ENCODE results near the gene PCBP4. TPM values are rescaled to one million over a fixed set of nuclear protein-coding genes. Genes with fewer than 3 reads are reported as not detected.
A peak's percentile ranks its signal among the peaks of the same experiment; 100 is the strongest.
"Not testable (repeated sequence)": the region's sequence is repeated elsewhere in the genome, so short reads cannot be mapped to it uniquely, and the experiment has no call there.

Gene PCBP4
- total RNA-seq, 1 donor from 2014 or later: 69.4 TPM

DNA sequence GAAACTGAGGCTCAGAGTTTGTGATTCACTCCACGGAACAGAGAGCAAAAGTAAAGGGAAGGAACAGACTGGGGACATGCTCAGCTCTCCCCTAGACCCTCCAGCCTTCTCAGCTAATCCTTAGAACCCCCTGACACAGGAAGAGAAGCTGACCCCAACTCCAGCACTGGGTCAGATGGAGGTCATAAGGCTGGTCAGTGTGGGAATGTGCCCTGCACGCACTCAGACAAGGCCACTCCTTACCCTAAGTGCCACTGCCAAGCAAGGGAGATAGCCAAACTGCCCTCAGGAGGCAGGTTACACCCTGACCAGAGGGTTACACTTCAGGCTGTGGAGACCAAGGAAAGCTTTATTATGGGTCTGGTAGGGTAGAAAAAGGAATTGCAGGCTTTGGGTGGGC is 27.3 kb upstream of the PCBP4 start:
- no peak for DNase-seq (ENCODE audit: low read depth)

DNA sequence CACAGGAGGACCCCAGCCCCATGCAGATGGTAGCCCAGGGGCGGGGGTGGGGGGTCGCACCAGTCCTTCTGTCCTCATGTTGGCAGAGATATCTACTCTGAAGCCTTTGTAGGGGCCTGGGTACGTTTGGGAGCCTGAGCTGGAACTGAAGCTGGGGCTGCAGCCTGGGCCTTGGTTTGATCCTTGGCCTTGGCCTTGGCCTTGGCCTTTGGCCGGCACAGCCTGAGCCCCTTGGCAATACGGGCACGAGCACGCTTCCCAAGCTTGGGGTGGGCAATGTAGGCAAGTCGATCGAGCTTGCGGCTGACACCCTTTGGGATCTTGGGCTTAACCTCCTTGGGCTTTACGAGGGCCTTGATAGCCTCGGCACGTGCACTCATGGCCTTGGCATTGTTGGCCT is 26.4 kb upstream of the PCBP4 start:
- DNase-seq (ENCODE audit: low read depth): not testable (repeated sequence)

DNA sequence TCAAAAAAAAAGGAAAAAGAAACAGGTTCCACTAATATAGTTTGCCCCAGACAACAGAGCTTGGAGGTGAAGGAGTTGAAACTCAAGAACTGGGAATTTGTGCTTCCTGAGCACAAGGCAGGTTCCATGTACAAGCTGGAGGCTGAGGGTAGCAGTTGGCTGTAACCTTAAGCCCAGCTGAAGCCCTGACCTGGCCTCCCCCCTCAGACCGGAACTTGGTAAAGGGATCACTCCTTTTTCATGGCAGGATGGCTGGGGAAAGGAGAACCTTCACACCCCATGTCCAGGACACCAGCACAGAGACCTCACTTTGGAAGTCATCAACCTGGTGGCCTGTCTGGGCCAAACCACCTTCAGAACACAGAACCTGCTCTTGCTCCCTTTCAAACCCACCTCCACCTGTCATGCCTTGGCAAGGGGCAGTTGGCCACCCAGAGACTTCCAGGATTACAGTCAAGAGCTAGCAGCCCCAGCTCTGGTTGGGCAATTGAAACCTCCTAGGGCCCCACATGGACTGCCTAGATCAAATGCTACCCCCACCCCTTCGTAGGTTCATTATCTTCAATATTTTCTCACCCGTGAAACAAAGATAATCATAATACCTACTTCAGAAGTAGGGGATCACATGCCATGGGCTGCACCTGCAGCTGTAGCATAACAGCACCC is 24.9 kb upstream of the PCBP4 start:
- DNase-seq (ENCODE audit: low read depth): no peak

DNA sequence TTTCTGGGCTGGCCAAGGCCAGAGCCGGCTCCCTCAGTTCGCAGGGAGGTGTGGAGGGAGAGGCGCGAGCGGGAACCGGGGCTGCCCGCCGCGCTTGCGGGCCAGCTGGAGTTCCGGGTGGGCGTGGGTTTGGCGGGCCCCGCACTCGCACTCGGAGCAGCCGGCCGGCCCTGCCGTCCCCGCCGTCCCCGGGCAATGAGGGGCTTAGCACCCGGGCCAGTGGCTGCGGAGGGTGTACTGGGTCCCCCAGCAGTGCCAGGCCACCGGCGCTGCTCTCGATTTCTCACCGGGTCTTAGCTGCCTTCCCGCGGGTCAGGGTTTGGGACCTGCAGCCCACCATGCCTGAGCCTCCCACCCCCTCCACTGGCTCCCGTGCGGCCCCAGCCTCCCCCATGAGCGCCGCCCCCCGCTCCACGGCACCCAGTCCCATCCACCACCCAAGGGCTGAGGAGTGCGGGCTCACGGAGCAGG is 23.3 kb upstream of the PCBP4 start:
- DNase-seq (ENCODE audit: low read depth): not testable (repeated sequence)

DNA sequence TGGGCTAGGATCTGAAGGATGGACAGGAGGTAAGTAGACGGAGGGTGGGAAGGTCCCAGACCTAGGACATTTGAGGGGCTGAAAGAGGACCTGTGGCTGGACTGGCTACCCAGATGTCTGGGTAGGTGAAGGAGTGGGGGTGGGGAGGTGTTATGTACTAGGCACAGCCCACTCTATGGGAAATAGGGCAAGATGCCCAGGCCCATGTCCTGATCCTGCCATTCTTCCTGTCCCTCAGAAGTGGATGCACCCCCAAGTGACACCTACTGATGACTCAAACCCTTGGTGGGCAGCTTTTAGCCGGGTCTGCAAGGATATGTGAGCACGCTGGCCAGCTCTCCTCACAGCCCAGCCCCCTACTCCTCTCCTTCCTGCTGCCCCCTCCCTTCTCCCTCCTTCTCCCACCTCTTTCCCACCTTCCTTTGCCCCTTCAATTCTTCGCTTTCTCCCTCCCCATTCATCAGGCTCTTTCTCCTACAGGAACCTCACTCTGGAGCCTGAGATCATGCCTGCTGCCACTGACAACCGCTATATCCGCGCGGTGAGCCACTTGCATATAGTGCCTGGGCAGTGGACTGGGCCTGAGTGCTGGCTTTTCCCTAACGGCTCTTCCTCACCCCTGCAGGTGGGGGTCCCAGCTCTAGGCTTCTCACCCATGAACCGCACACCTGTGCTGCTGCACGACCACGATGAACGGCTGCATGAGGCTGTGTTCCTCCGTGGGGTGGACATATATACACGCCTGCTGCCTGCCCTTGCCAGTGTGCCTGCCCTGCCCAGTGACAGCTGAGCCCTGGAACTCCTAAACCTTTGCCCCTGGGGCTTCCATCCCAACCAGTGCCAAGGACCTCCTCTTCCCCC is 21.3 kb upstream of the PCBP4 start:
- no peak for DNase-seq (ENCODE audit: low read depth)

DNA sequence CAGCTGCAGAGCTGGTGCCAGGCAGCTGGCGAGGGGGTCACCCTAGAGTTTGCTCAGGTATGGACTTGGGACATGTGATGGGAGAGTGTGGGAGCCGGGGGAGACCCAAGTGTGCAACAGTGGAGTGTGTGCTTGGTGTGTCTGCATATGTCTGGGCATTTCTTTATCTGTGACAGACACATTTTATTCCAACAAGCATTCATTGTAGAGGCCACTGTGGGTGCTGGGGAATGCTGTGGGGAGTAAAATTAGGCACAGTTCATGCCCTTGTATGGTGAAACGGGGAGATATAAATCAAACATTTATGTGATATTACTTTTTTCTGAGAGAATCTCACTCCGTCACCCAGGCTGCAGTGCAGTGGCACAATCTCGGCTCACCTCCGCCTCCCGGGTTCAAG is 20.3 kb upstream of the PCBP4 start:
- DNase-seq (ENCODE audit: low read depth): no peak

DNA sequence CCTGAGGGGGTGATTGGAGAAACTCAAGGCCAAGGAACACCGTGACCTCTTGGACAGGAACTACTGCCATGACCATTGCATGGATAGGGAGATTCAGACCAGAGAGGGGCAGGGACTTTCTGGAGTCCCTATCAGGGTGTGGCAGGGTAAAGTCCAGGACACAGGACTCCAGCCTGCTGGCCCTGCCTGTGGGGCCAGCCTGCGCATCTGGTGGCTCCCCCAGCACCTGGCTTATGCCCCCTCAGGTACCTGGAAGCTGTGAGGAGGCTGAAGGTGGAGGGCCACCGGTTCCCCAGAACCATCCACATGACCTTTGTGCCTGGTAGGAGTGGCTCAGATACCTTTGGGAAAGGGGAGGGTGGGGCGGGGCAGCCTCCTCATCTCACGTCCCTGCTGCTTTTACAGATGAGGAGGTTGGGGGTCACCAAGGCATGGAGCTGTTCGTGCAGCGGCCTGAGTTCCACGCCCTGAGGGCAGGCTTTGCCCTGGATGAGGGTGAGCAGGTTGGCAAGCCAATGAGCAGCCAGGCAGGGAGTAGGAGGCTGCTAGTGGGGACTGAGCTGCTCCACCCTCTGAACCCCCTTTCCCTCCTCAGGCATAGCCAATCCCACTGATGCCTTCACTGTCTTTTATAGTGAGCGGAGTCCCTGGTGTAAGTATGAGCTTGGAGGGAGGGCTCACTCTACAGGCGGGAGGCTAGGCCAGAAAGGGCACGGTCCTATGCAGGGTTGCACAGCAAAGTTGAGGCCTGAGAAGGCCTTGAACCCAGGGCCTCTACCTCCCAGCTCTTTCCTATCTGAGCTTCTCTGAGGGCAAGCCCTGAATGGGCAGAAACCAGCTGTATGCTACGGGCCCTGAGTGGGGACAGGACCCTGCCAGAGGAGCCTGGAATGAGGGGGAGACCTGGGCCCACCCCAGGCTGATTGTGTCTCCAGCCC is 19.0 kb upstream of the PCBP4 start:
- no peak for DNase-seq (ENCODE audit: low read depth)

DNA sequence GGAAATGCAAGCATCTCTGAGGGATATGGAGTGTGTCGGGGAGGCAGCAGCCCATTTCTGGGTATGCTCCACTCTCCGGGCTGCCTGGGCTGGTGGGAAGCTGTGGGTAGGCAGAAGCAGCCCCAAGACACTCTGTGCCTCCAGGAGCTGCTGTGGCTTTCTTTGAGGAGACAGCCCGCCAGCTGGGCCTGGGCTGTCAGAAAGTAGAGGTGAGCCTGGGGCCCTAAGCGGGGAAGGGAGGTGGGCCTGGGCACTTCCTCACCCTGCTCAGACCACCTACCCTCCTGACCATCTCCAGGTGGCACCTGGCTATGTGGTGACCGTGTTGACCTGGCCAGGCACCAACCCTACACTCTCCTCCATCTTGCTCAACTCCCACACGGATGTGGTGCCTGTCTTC is 17.8 kb upstream of the PCBP4 start:
- DNase-seq (ENCODE audit: low read depth): no peak

DNA sequence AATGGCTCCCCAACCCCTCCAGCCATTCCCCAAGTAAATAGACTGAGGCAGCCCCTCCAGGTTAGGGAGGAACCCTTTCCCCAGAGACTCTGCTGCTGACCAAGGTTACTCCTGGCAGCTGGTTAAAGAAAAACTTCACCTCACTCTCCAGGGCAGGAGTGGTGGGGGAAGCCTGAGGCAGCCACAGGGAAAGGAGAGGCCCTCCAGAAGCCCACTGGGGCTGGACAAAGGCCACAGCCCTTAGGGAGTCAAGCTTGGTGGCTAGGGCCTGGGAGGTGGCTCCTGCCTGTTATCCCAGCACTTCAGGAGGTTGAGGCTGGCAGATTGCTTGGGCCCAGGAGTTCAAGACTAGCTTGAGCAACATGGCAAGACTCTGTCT is 17.0 kb upstream of the PCBP4 start:
- DNase-seq (ENCODE audit: low read depth): no peak

DNA sequence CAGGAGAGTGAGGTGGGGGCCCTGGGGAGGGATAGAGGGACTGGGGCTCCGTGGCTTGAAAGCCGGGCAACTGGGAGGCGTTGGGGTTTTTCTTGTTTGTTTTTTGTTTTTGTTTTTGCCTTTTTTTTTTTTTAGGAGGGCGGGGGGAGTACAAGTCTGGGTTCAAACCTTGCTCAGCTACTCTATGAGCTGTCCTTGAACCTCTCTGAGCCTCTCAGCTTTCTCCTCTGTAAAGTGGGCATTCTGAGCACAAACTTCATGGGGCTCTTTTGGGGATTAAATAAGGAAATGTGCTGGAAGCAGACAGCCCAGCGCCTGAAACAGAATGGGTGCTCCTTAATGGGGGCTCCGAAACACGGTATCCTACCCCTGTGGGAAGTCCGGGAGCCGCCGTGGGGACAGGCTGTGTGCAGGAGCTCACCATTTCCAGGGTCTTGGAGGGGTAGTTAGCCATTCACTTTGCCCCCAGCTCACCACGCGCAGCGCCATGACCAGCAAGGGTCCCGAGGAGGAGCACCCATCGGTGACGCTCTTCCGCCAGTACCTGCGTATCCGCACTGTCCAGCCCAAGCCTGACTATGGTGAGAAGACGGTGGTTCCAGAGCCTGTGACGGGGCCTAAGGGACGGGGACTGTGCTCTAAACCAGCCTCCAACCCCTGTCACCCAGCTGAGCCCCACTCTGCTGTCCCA is 16.5 kb upstream of the PCBP4 start:
- peak; percentile 13 for DNase-seq (ENCODE audit: low read depth)

DNA sequence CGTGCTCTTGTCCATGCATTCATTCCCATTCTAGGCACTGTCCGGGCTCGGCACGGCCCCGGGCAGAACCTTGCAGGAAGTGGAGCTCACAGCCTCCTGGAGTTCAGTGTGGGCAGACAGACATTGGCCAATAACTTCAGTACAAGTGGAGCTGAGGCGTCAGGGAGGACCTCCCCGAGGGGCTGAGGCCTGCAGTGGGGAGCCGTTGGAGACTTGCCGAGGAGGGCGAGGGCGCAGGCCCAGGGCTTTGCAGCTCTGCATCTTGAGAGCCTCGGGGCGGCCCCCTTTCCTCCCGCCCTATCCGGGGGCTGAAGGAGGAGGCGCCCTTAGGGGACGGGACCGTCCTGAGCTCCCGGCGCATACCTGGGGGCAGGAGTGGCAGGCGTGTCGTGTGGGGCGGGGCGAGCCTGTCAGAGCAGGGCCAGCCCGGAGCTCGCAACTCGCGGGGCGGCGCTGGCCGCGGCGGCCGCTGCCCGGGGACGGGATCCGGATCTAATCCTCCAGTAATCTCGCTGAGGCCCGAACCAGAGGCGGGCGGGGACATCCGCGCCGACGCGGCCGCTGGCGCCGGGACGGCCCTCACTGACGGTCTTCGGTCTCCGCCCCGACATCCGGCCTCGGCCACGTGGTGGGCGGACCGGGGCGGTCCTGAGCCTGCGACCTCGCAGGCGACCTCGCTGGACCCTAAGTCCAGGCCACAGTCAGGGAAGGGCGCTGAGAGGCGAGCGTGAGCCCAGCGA is 15.8 kb upstream of the PCBP4 start, which contains the start of gene ACY1:
Gene ACY1, plus strand, starts transcription at position 698 of the 740 bp plus-strand sequence. CDS start 530 bp downstream, outside the sequence.
- peak; percentile 81 for DNase-seq (ENCODE audit: low read depth)

DNA sequence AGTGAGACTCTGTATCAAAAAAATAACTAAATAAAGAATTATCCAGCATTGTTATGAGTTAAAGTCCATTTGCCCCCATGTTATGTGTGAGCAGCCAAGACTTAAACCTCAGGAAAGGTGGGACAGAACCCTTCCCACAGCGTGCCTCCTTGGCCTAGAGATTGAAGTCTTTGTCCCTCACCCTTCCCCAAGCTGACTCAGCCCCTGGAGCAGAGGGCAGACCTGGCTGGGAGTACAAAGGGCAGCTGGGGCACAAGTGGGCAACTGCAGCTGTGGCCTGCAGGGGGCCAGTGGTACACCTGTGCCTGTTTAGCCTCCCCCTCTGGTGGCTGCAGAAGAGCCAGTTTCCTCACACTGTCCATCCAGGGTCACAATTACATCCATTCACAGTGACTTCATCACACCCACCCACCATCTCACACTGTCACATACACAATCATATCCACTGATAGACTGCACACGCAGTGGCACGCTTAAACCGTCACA is 15.1 kb upstream of the PCBP4 start:
- peak; percentile 87 for DNase-seq (ENCODE audit: low read depth)

DNA sequence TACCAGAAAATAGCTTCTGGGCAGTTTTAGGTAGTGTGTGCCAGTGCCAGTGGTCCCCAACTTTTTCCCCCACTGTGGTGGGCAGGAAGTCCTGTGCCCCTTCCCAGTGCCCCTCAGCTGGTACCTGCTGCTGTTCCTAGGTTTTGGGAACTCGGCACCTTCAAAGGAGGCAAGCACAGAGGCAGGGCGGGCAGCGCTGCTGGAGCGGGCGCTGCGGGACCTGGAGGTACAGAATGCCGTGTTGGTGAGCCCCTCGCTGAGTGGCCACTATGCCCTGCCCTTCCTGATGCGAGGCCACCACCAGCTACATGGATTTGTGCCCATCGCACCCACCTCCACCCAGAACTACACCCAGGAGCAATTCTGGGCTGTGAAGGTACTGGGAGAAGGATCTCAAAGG is 13.0 kb upstream of the PCBP4 start:
- DNase-seq (ENCODE audit: low read depth): no peak

DNA sequence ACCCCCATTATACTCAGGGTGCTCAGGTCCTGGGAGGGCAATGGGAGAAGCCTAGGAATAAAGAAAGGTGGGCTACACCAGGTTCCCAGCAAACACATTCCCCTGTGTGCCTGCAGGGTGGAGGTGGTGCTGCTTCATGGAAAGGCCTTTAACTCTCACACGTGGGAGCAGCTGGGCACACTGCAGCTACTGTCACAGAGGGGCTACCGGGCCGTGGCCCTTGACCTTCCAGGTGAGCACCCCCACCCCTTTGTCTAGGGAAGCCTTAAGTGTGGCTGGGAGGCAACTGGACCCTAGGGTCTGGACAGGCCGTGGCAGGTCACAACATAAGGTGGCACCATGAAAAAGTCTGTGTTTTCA is 10.9 kb upstream of the PCBP4 start:
- no peak for DNase-seq (ENCODE audit: low read depth)

DNA sequence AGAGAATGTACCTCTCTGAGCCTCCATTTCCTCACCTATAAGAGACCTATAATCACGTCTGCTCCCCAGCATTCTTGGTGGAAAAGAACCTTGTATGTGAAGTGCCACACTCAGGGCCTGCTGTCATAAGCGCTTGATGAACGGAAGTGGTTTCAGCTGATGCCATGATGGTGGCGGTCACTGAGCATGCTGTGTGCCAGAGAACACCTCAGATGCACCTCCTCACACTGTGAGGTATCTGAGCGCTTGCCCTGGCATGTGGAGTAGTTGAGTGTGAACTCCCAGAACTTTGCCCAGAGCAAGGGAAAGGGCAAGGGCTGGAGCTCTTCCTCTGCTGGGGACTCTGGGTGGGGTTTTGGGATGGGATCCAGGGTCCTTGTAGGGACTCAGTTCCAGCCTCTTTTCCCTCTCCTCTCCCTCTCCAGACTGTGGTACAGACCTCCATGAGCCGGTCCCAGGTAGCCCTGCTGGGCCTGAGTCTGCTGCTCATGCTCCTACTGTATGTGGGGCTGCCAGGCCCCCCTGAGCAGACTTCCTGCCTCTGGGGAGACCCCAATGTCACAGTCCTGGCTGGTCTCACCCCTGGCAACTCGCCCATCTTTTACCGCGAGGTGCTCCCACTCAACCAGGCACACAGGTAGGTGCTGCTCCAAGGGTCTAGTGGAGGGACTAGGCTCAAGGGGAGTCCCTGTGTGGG is 10.3 kb upstream of the PCBP4 start:
- no peak for DNase-seq (ENCODE audit: low read depth)

DNA sequence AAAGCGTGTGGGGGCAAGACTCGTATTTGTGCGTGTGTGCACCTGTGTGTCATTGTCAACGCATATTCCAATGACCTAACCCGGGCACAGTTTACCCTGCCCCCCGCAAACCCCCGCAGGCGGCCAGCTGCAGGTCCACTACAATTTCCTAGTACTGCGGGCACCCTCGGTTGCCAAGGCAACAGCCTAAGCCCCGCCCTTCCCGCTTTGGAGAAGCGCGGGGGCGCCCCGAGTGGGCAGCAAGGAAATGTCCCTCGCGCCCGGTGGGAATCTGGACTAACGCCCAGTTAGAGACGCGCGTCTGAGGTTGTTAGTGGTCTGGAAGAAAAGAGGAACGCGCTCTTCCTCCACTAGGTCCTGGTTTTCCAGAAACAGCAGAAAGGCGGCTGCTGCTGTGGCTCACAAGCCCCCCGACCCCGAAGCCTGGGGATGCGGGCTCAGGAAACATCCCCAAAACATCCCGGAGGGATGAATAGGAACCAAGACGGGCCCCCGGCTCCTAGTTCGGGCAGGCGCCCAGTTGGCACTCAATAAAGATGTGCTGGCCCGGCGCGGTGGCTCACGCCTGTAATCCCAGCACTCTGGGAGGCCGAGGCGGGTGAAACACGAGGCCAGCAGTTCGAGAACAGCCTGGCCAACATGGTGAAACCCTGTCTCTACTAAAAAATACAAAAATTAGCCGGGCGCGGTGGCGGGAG is 8.7 kb upstream of the PCBP4 start:
- DNase-seq (ENCODE audit: low read depth): no peak

DNA sequence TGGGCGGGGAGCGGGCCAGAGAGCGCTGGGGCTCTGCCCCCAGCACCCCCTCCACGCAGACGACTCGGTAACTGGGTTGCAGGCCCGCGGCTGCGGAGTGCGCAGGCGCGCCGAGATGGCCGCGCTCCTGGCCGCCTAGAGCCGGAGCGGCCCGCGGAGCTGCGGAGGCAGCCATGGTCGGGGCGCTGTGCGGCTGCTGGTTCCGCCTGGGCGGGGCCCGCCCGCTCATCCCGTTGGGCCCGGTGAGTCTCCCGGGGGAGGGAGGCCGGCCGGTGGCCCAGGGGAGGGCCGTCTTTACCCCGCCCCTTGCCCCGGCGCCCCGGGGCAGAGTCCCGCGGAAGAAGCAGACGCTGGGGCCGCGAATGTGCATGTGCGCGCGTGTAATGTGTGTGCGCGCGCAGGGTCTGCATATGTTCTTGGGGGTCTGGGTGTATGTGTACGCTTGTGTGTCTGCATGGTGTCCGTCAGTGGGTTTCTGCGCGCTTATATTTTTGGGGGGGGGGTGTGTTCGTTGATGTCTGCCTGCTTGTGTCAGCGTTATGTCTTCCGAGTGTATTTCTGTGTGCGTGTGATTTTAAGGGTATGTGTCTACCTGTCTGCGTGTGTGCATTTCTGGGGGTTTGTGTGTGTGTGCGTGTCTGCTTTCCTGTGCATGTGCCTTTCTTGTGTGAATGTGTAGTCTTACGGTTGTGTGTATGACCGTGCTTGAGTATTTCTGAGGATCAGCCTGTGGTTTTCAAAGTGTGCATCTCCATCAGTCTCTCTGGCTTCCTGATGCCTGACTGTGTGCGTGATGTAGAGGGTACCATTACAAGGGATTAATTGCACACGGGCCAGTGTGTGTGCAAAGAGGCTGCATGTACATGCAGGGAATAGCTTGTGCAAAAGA is 8.0 kb upstream of the PCBP4 start, which contains the start of gene ABHD14A:
Gene ABHD14A, plus strand, starts transcription at position 102 of the 889 bp plus-strand sequence. Its CDS starts 72 bp downstream, at position 174.
- DNase-seq (ENCODE audit: low read depth): no peak
